Spleen (tissue), 11 donors: ENCODE measurements around the gene CFAP157. TPM values are rescaled to one million over a fixed set of nuclear protein-coding genes. Genes with fewer than 3 reads are reported as not detected.

Experiments used
- DNase-seq: peaks from one replicate; pipeline ENCODE4 v3.0.0-alpha.2; 2020
- H3K27ac ChIP-seq, 8 donors: fragments of 200-600 bp; sonication (generic) in 7 of 8; 1 replicate in 4 of 8; 2 replicates in 4 of 8; pipeline versions ENCODE4 v1.5.0 to v1.8.0; 2016 to 2021; ENCODE audit warnings: inconsistent platforms in 4 of 8, mild to moderate bottlenecking in 4 of 8, moderate library complexity in 1 of 8
- H3K27me3 ChIP-seq, 7 donors: fragments of 200-600 bp; sonication (generic) in 6 of 7; replicated peaks in 1 of 7; 1 replicate in 4 of 7; 2 replicates in 3 of 7; pipeline versions ENCODE4 v1.5.0 to v1.8.0; 2016 to 2021; ENCODE audit warnings: inconsistent platforms in 3 of 7, mild to moderate bottlenecking in 1 of 7
- H3K36me3 ChIP-seq, 6 donors: fragments of 200-600 bp; sonication (generic) in 5 of 6; 1 replicate in 4 of 6; 2 replicates in 2 of 6; pipeline versions ENCODE4 v1.5.0 to v1.8.0; 2016 to 2021; ENCODE audit warnings: inconsistent platforms in 2 of 6
- H3K4me1 ChIP-seq, 6 donors: fragments of 200-600 bp; sonication (generic) in 5 of 6; 1 replicate in 3 of 6; 2 replicates in 3 of 6; pipeline versions ENCODE4 v1.5.0 to v1.8.0; 2016 to 2021; ENCODE audit warnings: inconsistent platforms in 3 of 6
- H3K4me3 ChIP-seq, 8 donors: fragments of 200-600 bp; sonication (generic) in 7 of 8; 1 replicate in 4 of 8; 2 replicates in 4 of 8; pipeline versions ENCODE4 v1.5.0 to v1.8.0; 2016 to 2021; ENCODE audit warnings: inconsistent platforms in 4 of 8, mild to moderate bottlenecking in 4 of 8, moderate library complexity in 2 of 8
- H3K9me3 ChIP-seq, 8 donors: fragments of 200-600 bp; sonication (generic) in 7 of 8; 1 replicate in 4 of 8; 2 replicates in 4 of 8; pipeline versions ENCODE4 v1.5.0 to v1.8.0; 2016 to 2021; ENCODE audit warnings: inconsistent platforms in 4 of 8
- POLR2A ChIP-seq, 3 donors: fragments of 450-650 bp; IDR thresholded peaks; one replicate each; pipeline ENCODE4 v1.5.1; 2017; ENCODE audit warnings: antibody characterized with exemption in 3 of 3, mild to moderate bottlenecking in 1 of 3
- POLR2AphosphoS5 ChIP-seq, 3 donors: sonication (generic); formaldehyde crosslinking; IDR thresholded peaks; one replicate each; pipeline ENCODE4 v1.5.1; 2017; ENCODE audit warnings: antibody characterized with exemption in 3 of 3
- WGBS, 5 donors: extraction: QIAGEN DNeasy Blood & Tissue Kit in 3 of 5; methylation state at CpG; one replicate each; pipeline versions ENCODE4 v1.1.5 to v1.1.7; 2013 to 2018; 5-methylcytosine and 5-hydroxymethylcytosine counted together
- intact Hi-C: fragments of 100-400 bp; cut with DNase I; formaldehyde crosslinking; loops from one replicate; pipeline ENCODE4 v1.15.0; 2023; ENCODE audit warnings: low total_unique reads
- polyA plus RNA-seq, 3 donors: library from polyadenylated mRNA; stranded (reverse); fragments of 200-250 nt; gene quantifications; one replicate each; pipeline ENCODE4 v1.2.1, GENCODE V29; 2013
- total RNA-seq, 7 donors: library from RNA; depleted of rRNA in 3 of 7; stranded (reverse); fragments of >200 nt in 3 of 7; fragmentation: NEBNext Ultra II Directional in 4 of 7; extraction: Animal tissue kit (Norgen Biotek cat#: 25700) in 4 of 7; gene quantifications; one replicate each; pipeline versions ENCODE4 v1.1.0 to v1.2.1, GENCODE V29; 2016 to 2021
- TF ChIP-seq, protein P1 (sequence below), 11 experiments: fragments of 200-600 bp in 7 of 11; fragments of 450-650 bp in 4 of 11; sonication (generic) in 4 of 11; IDR thresholded peaks in 8 of 11; conservative IDR thresholded peaks in 3 of 11; 1 replicate in 7 of 11; 2 replicates in 4 of 11; pipeline versions ENCODE4 v1.4.0 to v1.8.0; 2016 to 2021; ENCODE audit warnings: antibody characterized with exemption in 11 of 11, inconsistent platforms in 4 of 11, mild to moderate bottlenecking in 1 of 11
- donor health status: healthy with polysubstance abuse.
- donor health status: DM: no; HTN: no; CAD: no; lungs with moderate emphysema.
- donor health status: DM: no; HTN: no; CAD: no.
- donor health status: Bipolar disorder and iron deficiency.
- donor health status: healthy.
- donor health status: DM: no; HTN: no; CAD: no.
- donor health status: DM: yes; HTN: yes; CAD: no.

Gene CFAP157
- total and polyA plus RNA-seq, 10 donors, result 0.09 to 0.21 (median 0.13) TPM; not detected in 3

DNA sequence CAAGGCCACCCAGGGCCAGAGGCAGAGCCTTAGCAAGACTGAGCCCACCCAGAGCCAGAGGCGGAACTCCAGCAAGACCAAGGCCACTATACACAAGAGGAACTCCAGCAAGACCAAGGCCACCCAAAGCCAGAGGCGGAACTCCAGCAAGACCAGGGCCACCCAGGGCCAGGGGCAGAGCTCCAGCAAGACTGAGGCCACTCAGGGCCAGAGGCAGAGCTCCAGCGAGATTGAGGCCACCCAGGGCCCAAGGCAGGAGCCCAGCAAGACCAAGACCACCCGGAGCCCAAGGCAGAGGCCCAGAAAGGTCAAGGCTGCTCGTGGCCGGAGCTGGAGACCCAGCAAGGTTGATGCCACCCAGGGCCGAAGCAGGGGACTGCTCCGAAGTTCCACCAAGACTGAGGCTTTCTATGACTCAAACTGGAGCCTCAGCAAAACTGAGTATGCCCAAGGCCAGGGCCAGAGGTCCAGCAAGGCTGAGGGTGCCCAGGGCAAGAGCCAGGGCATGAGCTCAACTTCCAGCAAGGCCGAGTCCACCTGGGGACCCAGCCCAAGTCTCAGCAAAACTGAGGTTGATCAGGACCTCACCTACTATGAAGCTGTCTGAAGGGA is 24.1 kb downstream of the CFAP157 start:
- H3K4me1 ChIP-seq, result peaks cover 17 to 58% (median 41%) of the 10 kb centered on the region in 6 donors
- intact Hi-C loops, result loop anchor here (5.0 kb wide), 1 partner anchor 139 kb away; no protein-coding TSS in a partner anchor
- H3K9me3 ChIP-seq, result no peaks in the 10 kb centered on the region
- H3K4me3 ChIP-seq, result no peak overlapping the region
- H3K27me3 ChIP-seq, result no peaks in the 10 kb centered on the region
- WGBS, 5 donors, result 58 to 82% (median 77%) methylated on average over 6 to 9 of the region's 9 CpGs
- TF ChIP-seq, protein P1, sequence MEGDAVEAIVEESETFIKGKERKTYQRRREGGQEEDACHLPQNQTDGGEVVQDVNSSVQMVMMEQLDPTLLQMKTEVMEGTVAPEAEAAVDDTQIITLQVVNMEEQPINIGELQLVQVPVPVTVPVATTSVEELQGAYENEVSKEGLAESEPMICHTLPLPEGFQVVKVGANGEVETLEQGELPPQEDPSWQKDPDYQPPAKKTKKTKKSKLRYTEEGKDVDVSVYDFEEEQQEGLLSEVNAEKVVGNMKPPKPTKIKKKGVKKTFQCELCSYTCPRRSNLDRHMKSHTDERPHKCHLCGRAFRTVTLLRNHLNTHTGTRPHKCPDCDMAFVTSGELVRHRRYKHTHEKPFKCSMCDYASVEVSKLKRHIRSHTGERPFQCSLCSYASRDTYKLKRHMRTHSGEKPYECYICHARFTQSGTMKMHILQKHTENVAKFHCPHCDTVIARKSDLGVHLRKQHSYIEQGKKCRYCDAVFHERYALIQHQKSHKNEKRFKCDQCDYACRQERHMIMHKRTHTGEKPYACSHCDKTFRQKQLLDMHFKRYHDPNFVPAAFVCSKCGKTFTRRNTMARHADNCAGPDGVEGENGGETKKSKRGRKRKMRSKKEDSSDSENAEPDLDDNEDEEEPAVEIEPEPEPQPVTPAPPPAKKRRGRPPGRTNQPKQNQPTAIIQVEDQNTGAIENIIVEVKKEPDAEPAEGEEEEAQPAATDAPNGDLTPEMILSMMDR (IDR thresholded peaks at IDR 0.05 in 8 of 11, conservative IDR thresholded peaks at IDR 0.05 in 3 of 11), result no peak
- TF ChIP-seq POLR2A (IDR thresholded peaks at IDR 0.05) (no peak), POLR2AphosphoS5 (IDR thresholded peaks at IDR 0.05) (peak; percentile 38 to 67 (median 53))
- DNase-seq, result peak; percentile 79
- H3K36me3 ChIP-seq, result peaks cover 0 to 36% (median 13%) of the 10 kb centered on the region in 6 donors
- peak overlapping the region in 5 of 8 donors; percentile 39 to 62 (median 51) for H3K27ac ChIP-seq

DNA sequence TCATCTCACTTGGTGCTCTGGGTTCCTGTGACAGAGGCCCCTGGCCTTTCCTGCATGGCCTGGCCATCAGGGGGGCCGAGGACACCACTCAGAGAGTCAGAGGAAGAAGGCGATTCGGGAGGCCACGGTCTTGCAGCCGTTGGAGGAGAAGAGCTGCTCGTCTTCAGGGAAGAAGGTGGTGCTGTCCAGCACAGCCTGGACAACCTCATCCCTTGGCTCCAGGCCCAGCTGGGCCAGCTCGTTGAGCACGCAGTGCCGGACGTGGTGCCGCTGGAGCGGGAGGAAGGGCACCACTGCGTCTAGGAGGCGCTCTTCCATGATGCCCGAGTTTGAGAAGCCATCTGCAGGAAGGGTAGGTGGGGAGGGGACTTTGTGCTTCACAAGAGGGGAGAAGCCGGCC is 25.1 kb downstream of the CFAP157 start:
- Histone ChIP-seq H3K9me3 (no peaks in the 10 kb centered on the region), H3K27ac (peak overlapping the region in 4 of 8 donors; percentile 39 to 62 (median 50)), H3K4me3 (no peak overlapping the region), H3K27me3 (no peaks in the 10 kb centered on the region), H3K4me1 (peaks cover 17 to 66% (median 46%) of the 10 kb centered on the region in 6 donors), H3K36me3 (peaks cover 0 to 36% (median 13%) of the 10 kb centered on the region in 6 donors)
- 60 to 90% (median 78%) methylated on average over 11 to 16 of the region's 16 CpGs for WGBS, 5 donors
- DNase-seq, result no peak
- intact Hi-C loops, result loop anchor here (5.0 kb wide), 1 partner anchor 140 kb away; no protein-coding TSS in a partner anchor
- TF ChIP-seq POLR2A (IDR thresholded peaks at IDR 0.05) (no peak), POLR2AphosphoS5 (IDR thresholded peaks at IDR 0.05) (peak; percentile 13 to 62 (median 51))

- Histone ChIP-seq H3K4me3 (no peak overlapping the region), H3K4me1 (peaks cover 17 to 67% (median 49%) of the 10 kb centered on the region in 6 donors), H3K27me3 (no peaks in the 10 kb centered on the region), H3K36me3 (peaks cover 0 to 36% (median 13%) of the 10 kb centered on the region in 6 donors), H3K27ac (peak overlapping the region in 2 of 8 donors; percentile 39 to 50), H3K9me3 (no peaks in the 10 kb centered on the region)
- no peak for DNase-seq
- intact Hi-C loops, result loop anchor here (5.0 kb wide), 1 partner anchor 140 kb away; no protein-coding TSS in a partner anchor
- 82 to 98% (median 94%) methylated on average over 6 to 21 of the region's 21 CpGs for WGBS, 5 donors
- TF ChIP-seq POLR2AphosphoS5 (IDR thresholded peaks at IDR 0.05), result no peak
- TF ChIP-seq, protein P1 (IDR thresholded peaks at IDR 0.05 in 8 of 11, conservative IDR thresholded peaks at IDR 0.05 in 3 of 11), result no peak
- TF ChIP-seq POLR2A (IDR thresholded peaks at IDR 0.05), result no peak
These were observed 25.7 kb downstream of the CFAP157 start for GRCh38 chr9:127732444-127732843.

- H3K4me1 ChIP-seq, result peaks cover 17 to 67% (median 51%) of the 10 kb centered on the region in 6 donors
- H3K27me3 ChIP-seq, result no peaks in the 10 kb centered on the region
- no peaks in the 10 kb centered on the region for H3K9me3 ChIP-seq
- DNase-seq, result no peak
- intact Hi-C loops, result loop anchor here (5.0 kb wide), 1 partner anchor 141 kb away; no protein-coding TSS in a partner anchor
- H3K36me3 ChIP-seq, result peaks cover 0 to 47% (median 24%) of the 10 kb centered on the region in 6 donors
- 46 to 63% (median 52%) methylated on average over 2 of the region's 2 CpGs for WGBS, 5 donors
- peak overlapping the region in 2 of 8 donors; percentile 98 to 99 for H3K27ac ChIP-seq
- TF ChIP-seq, protein P1 (IDR thresholded peaks at IDR 0.05 in 8 of 11, conservative IDR thresholded peaks at IDR 0.05 in 3 of 11), result no peak
- TF ChIP-seq POLR2AphosphoS5 (IDR thresholded peaks at IDR 0.05), result no peak
- TF ChIP-seq POLR2A (IDR thresholded peaks at IDR 0.05), result no peak
- H3K4me3 ChIP-seq, result peak overlapping the region in 1 of 8 donors; percentile 97
These were observed 26.8 kb downstream of the CFAP157 start for GRCh38 chr9:127733614-127734013.
